Right renal pelvis (tissue), 4 donors: Measurements from ENCODE around the gene COL6A3. TPM values are rescaled to one million over a fixed set of nuclear protein-coding genes. Genes with fewer than 3 reads are reported as not detected.
"Not testable (repeated sequence)": the region's sequence is repeated elsewhere in the genome, so short reads cannot be mapped to it uniquely, and the experiment has no call there.

Experiments used
- DNase-seq, 4 donors: peaks; one replicate each; pipeline ENCODE4 v3.0.0-alpha.2; 2013; ENCODE audit warnings: low read depth in 4 of 4, low spot score in 3 of 4, missing footprints in 1 of 4
- polyA plus RNA-seq, 4 donors: library from polyadenylated mRNA; unstranded; fragments of 120-200 nt; gene quantifications; one replicate each; pipeline ENCODE4 v1.2.1, GENCODE V29; 2013; ENCODE audit not compliant: insufficient read length in 4 of 4

The COL6A3 gene
- polyA plus RNA-seq, 4 donors: 233 to 270 (median 248) TPM

DNA sequence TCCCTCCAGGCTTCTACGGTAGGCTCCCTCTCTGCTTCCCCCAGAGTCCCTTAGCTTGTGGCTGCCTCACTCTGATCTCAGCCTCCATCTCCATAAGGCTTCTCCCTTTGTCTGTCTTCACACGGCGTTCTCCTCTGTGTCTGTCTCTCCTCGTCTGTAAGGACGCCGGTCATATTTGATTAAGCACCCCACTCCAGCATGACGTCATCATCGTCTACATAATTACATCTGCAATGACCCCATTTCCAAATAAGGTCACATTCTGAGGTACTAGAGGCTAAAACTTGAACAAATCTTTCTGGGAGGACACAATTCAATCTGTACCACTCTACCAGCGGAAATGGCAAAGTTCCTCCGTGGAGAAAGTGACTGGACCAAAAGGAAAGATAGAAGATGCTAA, 8.3 kb upstream of the COL6A3 start:
- DNase-seq: no peak

DNA sequence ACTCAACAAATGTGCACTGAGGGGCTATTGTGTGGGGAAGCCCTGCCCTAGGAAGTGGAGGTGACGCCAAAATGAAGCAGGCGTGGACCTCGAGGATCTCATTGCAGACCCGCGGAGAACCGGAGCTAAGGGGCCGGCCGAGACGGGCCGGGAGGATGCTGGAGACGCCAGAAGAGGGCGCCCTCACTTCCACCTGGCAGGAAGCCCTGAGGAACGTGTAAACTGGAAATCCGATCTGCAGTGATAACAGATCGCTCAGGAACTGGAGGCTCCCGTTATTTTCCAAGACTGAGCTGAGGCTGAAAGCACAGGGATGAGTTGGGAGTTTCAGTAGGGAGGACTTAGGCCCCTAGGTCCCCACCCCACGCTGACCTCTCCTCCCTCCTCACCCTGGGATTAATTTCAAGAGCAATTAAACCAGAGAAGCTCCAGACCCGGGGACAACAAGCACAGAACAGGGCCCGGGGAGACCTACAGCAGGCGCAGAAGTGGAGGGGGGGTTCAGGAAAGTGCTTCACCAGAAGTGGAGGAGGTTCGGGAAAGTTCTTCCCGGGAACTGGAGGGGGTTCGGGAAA, 7.7 kb upstream of the COL6A3 start:
- peak in 2 of 4 donors; percentile 81 for DNase-seq

DNA sequence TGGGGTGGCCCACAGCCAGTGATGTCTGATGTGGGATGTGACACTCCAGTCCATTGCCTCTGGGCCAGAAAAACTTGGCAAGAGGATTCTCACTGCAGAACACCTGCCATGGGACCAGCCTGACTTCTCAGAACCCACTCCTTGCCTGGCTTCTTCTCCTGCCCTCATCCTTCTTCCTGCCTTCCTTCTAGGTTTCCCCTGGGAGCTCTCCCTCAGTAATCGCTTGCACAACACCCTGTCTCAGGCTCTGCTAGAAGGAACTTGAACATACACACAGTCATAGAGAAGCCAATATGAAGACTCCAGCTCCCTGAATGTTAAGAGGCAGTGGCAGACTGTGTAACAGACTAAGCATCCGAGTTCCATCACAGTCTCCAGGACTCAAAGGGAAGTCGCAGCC, 4.3 kb upstream of the COL6A3 start:
- DNase-seq: no peak

DNA sequence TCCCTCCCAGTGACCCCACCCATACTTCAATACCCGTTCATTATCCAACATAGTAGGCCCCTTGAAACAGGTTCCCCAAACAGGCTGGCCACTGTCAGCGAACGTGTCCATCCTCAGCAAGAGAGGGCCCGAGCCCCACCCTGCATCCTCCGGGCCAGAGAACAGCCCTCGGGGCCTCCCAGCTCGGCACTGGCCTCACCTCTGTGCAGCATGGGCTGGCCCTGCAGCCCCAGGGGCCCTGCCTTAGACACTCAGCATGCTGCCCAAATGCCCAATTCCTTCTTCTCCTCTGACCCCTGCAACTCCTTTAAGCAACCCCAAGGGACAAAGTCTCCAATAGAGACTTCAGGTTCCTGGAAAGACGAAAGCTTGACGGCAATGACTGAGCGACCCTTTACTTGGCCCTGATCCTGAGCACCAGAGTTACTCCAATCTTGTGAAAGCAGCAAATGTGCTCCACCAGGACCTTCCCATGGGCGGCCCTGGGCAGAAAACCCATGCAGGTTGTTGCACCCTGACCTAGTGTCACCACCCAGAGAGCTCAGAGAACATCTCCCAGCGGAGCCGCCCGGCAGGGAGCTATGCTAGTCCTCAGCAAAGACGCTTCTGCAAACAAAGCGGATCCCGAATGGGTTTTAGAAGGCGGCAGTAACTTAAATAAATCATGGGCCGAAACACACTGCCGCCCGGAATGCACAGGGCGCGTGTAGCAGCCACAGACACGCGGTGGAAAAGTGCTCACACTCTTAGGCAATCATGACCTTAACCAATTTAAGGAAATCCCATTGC, 782 bp downstream of the COL6A3 start:
- no peak for DNase-seq

DNA sequence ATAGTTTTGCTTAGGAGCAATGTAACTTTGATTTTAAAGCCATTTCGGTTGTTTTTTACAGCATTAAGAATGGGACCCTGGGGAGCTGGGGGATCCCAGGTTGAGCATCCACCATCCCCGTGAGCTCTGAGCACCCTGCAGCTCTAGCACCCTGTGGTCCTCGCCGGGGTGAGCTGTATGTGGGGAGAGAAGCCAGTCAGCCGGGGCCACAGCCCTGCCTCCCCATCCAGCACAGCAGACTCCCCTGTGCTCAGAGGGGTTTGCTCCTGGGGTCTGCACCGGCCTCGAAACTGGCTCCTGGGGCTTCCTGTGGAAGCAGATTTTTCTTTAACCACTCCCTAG, 1.3 kb downstream of the COL6A3 start:
- no peak for DNase-seq

DNA sequence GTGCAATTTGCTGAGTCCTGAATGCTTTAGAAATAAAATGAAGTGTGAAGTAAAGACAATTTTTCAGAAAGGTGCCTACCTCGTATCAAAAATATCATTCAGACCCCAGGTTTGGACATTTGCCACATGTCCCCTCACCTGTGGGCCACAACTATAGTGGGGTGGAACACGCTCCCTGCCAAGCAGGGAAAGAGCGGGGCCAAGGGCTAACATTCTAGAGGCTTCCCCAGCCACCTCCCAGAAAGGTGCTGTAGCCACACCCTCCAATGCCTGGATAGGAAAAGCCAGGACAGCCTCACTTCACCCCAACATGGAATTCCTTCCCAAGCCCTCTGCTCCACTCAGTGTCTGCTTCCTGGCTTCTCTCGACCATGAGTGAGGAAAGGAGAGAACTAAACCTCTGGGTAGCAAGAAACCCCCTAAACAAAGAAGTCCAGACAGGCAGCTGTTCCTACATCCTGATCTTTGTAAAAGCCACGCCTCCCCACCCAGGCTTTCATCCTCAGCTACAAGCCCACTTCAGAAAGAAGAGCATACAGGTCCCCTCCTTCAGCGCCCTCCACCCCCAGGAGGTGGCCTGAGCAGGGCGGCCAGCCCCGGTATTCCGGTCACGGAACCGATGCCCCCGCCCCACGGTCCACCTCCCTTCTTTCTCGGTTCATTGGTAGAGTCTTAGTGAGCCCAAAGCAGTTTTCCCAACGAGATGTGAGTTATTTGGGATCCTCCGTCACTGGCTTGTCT, 2.1 kb downstream of the COL6A3 start:
- no peak for DNase-seq

DNA sequence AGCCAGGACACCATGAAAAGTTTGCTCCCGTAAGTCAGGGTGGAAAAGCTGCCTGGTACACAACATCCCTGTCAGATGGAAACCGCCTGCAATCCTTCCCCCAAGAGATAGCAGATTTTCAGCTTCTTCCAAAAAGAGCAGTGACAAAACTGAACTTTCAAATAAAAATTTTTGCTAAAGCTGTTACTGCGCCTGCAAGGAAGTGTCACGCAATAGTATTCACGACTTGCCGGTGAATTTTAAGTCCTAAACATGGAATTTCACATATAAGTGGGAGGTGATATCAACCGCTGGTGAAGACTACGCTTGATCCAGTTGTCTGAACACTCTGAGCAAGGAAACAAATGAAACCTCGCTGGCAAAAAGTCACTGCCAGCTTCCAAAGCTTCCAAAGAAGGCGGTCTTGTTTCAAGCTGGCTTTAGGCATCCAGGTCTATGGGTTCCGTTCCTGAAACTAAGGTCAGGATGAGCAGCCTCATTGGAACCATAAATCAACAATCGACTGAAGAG, 2.8 kb downstream of the COL6A3 start:
- no peak for DNase-seq

DNA sequence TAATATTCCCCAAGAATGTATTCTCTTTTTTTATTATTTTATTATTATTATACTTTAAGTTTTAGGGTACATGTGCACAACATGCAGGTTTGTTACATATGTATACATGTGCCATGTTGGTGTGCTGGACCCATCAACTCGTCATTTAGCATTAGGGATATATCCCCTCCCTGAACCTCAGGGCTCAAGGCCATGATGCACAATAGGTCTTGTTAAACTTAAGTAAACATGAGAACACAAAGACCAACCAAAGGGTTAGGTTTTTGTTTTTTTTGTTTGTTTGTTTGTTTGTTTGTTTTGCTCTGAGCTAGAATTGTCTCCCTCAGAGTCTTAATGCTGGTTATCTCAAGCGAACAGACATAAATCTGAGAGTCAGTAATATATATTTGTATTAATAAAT, 4.7 kb downstream of the COL6A3 start:
- DNase-seq: not testable (repeated sequence)

DNA sequence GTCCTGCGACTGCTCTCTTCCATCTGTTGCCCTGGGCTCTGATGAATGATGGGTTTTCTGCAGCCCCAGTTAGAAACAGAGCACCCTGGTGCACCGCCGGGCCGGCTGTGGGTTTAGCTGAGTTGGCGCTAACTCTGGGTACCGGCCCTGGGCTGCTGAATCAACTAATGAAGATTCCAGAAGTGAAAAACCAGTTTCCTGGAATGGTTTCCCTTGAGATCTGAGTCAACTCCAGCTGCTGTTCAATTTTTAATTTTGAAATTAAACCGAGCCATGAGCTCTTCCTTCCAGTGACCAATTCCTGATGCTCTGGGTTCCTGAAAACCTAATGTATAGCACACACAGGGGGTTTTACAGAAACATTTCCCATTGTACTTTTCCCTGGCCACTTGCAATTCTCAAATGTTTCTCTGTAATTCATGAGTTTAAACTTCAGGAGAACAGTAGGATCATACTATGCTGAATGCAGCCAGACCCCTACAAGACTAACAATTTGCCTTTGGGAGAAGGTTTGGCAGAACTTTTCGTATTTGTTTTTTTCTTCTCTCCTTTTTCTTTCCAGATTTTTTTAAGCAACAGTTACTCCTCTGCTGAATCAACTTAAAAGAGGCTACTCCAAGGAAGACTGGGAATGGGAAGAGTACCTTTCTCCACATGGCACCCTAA, 5.5 kb downstream of the COL6A3 start:
- DNase-seq: no peak

DNA sequence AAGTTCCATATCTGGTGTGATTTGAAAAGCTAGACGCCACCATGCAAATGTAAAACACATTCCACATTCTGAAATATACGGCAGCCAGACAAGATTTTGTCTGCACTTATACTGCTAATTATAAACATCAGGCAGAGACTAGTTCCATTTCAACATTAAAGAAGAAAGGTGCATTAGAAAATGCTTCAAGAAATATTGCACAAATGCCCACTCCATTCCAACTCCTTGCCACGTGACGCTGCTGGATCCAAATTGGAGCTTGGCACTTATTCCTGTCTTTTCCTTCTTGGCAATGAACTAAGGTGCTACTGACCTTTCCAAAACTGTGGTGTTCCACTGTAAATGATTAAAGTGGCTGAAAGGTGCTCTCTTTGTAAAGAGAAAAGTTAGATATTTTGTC, 6.3 kb downstream of the COL6A3 start:
- DNase-seq: no peak

DNA sequence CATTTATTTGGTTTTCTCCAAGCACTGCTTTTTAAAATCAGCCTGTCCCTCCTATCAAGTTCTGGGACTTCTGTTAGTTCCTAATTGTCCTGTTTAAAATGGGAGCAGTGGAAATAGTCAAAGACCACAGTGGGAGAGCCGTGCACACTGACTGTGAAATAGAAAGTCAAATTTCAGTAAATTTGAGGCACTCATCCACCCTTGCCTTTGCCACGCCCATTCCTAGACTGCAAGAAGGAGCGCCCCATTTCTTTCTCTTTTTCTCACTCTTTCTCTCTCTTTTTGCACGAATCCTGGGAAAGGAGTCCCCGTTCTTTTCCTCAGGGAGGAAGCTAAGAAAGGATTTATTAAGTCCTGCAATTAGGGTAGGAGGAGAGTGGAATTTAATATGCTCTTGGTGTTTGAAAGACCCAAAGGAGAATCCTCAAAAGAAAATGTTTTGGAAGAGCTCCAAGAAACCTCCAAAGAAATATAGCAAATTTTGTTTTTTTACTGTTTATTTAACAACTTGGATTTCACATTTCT, 7.5 kb downstream of the COL6A3 start:
- DNase-seq: no peak

DNA sequence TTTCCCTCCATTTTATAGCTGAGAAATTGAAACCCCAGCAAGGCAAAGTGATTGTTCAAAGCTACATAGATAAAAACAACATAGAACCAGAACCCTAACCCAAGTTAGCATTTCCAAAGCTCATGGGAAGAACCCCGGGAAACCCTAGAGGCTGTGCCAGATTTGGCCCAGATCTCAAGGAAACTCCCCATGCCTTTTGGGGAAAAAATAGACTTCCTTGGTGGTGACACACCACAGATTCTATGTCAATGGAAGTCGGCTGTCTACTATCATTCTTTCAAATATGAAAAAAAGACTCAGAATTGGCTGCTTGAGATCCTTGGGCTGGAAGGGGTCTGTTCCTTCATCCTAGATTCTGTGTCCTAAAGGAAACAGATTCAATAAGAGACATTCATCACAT, 8.4 kb downstream of the COL6A3 start:
- no peak for DNase-seq

DNA sequence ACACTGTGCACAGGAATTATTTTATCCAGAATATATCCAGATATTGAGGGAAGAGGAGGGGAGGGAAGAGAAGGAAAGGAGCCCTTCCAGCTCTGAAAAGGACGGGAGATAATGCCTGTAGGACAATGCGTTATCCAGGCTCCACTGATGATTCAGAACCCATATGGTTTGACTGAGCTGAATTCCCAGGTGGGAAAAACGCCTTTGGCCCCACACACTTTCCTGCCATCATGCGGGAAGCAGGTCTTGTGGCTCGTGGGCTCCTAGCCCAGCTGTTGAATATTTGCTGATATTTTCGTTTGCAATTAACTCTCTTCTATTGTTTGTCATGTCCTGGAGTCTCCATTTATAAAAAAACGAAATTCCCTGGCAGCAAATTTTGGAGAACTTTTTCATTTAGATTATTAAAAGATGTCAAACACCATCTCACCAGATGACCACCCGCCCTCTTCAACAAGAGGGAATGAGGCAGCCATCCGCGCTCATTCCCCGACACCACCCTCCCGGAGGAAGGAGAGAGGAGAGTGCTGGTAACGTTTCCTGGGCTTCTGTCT, 8.9 kb downstream of the COL6A3 start:
- no peak for DNase-seq

DNA sequence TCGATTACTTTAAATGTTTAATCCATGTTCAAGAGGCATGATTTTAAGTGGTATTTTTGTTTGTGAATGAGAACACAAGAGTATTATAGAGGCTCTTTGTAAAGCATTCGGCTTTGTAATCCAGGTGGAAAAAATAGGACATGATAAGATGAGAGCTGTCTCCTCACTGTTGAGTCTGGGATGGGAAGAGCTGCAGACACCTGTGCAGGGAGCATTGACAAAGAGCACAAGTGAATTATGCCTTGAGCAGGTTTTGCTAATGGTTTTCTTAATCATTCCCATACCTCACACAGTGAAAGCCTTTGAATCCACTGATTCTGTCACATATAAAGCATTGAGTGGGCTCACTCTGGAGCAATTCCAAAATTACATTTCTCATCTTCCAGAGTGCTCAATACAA, 9.6 kb downstream of the COL6A3 start:
- DNase-seq: no peak

DNA sequence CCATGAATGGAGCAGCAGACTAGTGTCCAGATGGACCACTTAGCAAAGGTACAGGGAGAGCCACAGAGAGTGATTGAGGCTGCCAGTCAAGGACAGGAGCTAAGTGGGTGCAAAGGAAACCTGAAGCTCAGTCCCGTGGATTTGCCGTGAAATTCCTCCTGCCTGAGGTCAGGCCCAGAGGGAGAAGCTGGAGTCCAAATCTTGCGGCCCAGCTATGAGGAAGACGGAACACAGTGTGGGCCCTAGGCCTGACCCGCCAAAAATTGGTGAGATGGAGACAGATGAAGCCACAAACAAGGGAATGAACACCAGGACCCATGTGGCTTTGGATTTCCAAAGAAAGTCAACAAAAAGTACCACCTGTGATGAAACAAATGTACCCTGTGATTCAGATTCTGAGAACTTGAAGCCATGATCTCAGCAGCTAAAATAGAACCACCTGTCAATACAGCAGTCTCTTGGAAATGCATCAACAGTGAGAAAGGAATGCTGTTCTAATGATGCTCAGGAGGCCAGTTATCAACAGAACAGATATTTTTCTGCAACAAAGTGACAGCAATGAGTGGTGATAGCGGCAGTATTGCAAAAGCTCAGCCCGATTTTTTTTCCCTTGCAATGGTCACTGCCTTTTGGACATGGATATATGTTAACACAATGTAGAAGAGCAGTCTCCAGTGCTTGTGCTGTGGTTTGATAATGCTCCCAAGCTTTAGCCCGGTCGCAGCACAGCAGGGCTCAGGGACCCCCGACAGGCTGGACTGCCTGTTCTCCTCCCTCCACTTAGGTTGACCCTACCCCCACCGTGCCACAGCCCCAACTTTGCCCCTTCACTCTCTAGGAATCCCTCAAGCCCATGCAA, 10.7 kb downstream of the COL6A3 start:
- no peak for DNase-seq

DNA sequence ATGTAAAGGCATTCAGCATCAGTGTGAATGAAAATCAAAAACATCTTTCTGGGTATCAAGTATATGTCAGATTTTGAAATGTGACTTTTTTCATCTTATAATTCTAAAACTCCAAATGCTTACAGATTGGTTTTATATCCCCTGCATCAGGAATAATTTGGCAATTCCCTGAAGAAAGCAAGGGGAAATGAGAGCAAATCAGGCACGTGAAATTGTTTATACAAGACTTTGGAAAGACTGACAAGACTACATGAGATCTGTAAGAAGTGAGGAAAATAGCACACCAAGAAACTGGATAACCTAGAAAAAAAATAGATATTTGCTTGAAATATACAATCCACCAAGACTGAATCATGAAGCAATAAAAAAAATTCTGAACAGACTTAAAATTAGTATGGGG, 13.8 kb downstream of the COL6A3 start:
- DNase-seq: no peak

DNA sequence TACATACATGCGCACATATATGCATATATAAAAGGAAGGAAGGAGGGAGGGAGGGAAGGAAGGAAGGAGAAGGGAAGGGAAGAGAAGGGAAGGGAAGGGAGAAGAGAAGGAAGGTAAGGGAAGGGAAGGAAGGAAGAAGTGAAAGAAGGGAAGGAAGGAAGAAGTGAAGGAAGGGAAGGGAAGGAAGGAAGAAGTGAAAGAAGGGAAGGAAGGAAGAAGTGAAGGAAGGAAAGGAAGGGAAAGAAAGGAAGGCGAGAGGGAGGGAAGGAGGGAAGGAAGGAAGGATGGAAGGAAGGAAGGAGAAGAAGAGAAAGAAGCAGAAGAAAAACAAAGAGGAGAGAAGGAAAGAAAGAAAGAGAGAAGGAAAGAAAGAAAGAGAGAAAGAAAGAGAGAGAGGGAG, 16.9 kb downstream of the COL6A3 start:
- no peak for DNase-seq

DNA sequence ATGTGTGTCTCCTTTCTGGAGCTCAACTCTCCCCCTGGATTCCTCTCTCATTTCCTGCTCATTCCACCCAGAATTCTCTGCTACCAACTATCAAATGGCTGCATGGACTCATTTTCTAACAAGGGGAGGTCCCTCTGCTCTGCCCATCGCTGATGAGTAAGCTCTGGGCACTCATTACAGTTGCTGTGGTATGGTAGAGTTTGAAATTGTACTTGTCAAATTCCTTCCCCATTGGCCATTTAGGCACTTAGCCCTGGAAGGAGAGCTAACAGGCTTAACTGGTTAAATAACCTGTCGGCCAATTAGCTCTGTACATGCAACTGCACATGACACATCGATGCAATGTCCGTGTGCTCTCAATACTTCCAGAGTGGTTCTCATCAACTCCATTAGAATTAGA, 20.4 kb downstream of the COL6A3 start:
- DNase-seq: no peak

DNA sequence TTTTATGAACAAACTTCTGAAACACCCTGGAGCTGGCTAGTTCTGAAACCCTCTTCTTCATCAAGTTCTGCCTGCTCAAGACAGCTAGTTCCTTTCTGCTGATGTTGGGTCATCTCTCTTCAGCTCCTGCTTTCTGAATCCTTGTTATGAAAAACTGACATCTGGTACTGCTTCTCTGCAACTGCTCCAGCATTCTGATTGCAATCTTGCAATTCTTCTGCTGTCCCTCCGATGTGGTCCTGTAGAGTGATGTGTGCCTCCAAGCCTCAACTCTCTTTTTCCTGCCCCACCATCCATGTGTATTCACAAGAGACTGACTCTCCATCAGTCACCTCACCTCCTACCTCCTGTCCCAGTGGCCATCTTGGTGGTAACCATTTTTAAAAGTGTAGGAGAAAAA, 21.8 kb downstream of the COL6A3 start:
- no peak for DNase-seq

DNA sequence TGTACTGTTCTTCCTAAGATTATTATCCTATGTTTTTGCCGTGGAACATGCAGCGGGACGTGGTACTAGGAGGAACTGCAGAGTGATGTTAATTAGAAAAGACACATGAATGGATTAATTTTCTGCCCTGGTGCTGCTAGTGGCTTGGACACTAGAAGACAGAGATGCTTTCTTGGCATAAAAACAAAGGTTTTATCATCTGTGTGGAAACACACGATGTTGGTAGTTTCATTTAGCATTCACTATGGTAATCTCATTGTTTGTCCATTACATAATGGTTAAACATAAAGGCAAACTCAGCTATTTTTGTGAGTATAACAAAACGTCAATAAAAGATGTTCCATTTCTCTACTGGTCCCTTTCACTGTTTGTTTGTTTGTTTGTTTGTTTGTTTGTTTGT, 22.8 kb downstream of the COL6A3 start:
- DNase-seq: no peak
